Fibroblast of lung (primary cell): ENCODE data around the gene TDP1. TPM values are rescaled to one million over a fixed set of nuclear protein-coding genes. Genes with fewer than 3 reads are reported as not detected.

Source experiments
- DNase-seq, 2 donors: peaks; one replicate each; pipeline versions ENCODE4 v3.0.0 to v3.0.0-alpha.2; 2010; ENCODE audit warnings: low read depth in 2 of 2
- H2AFZ ChIP-seq: 2 replicates; pipeline ENCODE4 v1.5.1; 2012; ENCODE audit warnings: low read length, control low read depth, inconsistent platforms
- H3K27ac ChIP-seq: 2 replicates; pipeline ENCODE4 v1.5.1; 2011; ENCODE audit warnings: low read length, control low read depth; ENCODE audit not compliant: insufficient read depth
- H3K27me3 ChIP-seq: 2 replicates; pipeline ENCODE4 v1.5.1; 2011; ENCODE audit warnings: mild to moderate bottlenecking, low read length; ENCODE audit not compliant: control insufficient read depth, insufficient read depth
- H3K36me3 ChIP-seq: 2 replicates; pipeline ENCODE4 v1.5.1; 2011; ENCODE audit warnings: low read length; ENCODE audit not compliant: control insufficient read depth, insufficient read depth
- H3K4me1 ChIP-seq: 2 replicates; pipeline ENCODE4 v1.5.1; 2011; ENCODE audit warnings: low read length; ENCODE audit not compliant: control insufficient read depth, insufficient read depth; ENCODE audit errors: extremely low read depth
- H3K4me2 ChIP-seq: 2 replicates; pipeline ENCODE4 v1.5.1; 2011; ENCODE audit warnings: low read length, control low read depth; ENCODE audit not compliant: insufficient read depth; ENCODE audit errors: extremely low read depth
- H3K4me3 ChIP-seq, 4 experiments: fragments of 200-600 bp in 1 of 4; sonication (generic) in 1 of 4; replicated peaks in 1 of 4; 2 replicates each; pipeline ENCODE4 v1.5.1; 2011 to 2016; ENCODE audit warnings: low read length in 4 of 4, low read depth in 3 of 4, mild to moderate bottlenecking in 3 of 4, control low read depth in 2 of 4, inconsistent platforms in 1 of 4, mixed read lengths in 1 of 4; ENCODE audit not compliant: insufficient read depth in 1 of 4; ENCODE audit errors: control extremely low read depth in 1 of 4
- H3K79me2 ChIP-seq: 2 replicates; pipeline ENCODE4 v1.5.1; 2012; ENCODE audit warnings: mild to moderate bottlenecking, low read length, inconsistent platforms; ENCODE audit not compliant: control insufficient read depth, insufficient read depth
- H3K9ac ChIP-seq: 2 replicates; pipeline ENCODE4 v1.5.1; 2011; ENCODE audit warnings: mild to moderate bottlenecking, low read length, control low read depth; ENCODE audit not compliant: insufficient read depth
- H3K9me3 ChIP-seq: 2 replicates; pipeline ENCODE4 v1.5.1; 2012; ENCODE audit warnings: low read depth, low read length; ENCODE audit not compliant: control insufficient read depth, insufficient read depth
- H4K20me1 ChIP-seq: 2 replicates; pipeline ENCODE4 v1.5.1; 2011; ENCODE audit warnings: low read length; ENCODE audit not compliant: control insufficient read depth, insufficient read depth; ENCODE audit errors: extremely low read depth
- EZH2 ChIP-seq: IDR thresholded peaks from 2 replicates; pipeline ENCODE4 v1.5.1; 2012; ENCODE audit warnings: low read length, control low read depth, mild to moderate bottlenecking; ENCODE audit errors: missing control alignments
- polyA plus RNA-seq, 2 donors: library from polyadenylated mRNA; depleted of rRNA in 1 of 2; stranded (reverse) in 1 of 2; unstranded in 1 of 2; fragments of >200 nt; gene quantifications; 2 replicates each; pipeline ENCODE4 v1.2.1, GENCODE V29; 2011 to 2012; ENCODE audit warnings: missing spikeins in 1 of 2
- total RNA-seq: library from RNA; depleted of rRNA; stranded (reverse); fragments of >200 nt; gene quantifications from 2 replicates; pipeline ENCODE4 v1.2.1, GENCODE V29; 2014
- TF ChIP-seq, protein P1 (sequence below), 2 donors: IDR thresholded peaks in 1 of 2; conservative IDR thresholded peaks in 1 of 2; 1 replicate in 1 of 2; 2 replicates in 1 of 2; pipeline ENCODE4 v1.5.1; 2011 to 2012; ENCODE audit warnings: low read length in 2 of 2, control low read depth in 1 of 2, inconsistent platforms in 1 of 2, low read depth in 1 of 2, mild to moderate bottlenecking in 1 of 2

Gene TDP1
- total and polyA plus RNA-seq, 2 donors (not counting 1 experiment from before 2014, with no cell fraction given), result 11.7 to 13.7 TPM

DNA sequence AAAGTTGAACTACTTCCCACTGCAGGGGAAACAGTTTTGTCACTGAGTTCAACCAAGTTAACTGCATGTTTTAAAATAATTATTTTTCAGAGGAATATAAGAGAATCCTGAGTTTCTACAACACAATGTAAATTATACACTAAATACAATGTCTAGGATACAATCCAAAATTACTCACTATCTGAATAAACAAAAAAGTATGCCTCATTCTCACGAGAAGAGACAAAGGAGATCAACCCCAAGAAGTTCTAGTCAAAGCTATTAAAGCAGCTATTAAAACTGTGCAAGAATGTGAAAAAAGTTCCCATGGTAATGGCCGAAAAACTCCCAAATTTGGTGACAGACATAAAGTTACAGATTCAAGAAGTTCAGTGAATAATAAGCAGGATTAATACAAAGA lies 97.3 kb downstream of the TDP1 start:
- no peaks in the 10 kb centered on the region for H3K27me3 ChIP-seq
- H2AFZ ChIP-seq, result no peak overlapping the region
- no peak overlapping the region for H3K27ac ChIP-seq
- no peaks in the 10 kb centered on the region for H3K9me3 ChIP-seq
- no peaks in the 10 kb centered on the region for H4K20me1 ChIP-seq
- peak in 1 of 2 donors; percentile 29 for DNase-seq
- H3K36me3 ChIP-seq, result no peaks in the 10 kb centered on the region
- H3K4me2 ChIP-seq, result no peak overlapping the region
- H3K79me2 ChIP-seq, result no peaks in the 10 kb centered on the region
- H3K4me3 ChIP-seq, result no peak overlapping the region
- no peaks in the 10 kb centered on the region for H3K4me1 ChIP-seq
- TF ChIP-seq, protein P1, sequence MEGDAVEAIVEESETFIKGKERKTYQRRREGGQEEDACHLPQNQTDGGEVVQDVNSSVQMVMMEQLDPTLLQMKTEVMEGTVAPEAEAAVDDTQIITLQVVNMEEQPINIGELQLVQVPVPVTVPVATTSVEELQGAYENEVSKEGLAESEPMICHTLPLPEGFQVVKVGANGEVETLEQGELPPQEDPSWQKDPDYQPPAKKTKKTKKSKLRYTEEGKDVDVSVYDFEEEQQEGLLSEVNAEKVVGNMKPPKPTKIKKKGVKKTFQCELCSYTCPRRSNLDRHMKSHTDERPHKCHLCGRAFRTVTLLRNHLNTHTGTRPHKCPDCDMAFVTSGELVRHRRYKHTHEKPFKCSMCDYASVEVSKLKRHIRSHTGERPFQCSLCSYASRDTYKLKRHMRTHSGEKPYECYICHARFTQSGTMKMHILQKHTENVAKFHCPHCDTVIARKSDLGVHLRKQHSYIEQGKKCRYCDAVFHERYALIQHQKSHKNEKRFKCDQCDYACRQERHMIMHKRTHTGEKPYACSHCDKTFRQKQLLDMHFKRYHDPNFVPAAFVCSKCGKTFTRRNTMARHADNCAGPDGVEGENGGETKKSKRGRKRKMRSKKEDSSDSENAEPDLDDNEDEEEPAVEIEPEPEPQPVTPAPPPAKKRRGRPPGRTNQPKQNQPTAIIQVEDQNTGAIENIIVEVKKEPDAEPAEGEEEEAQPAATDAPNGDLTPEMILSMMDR (conservative IDR thresholded peaks at IDR 0.05 in 1 of 2, IDR thresholded peaks at IDR 0.05 in 1 of 2; ENCODE audit: low read depth in 1 of 2, low read length in 2 of 2), result no peak
- TF ChIP-seq EZH2, result no peak
- H3K9ac ChIP-seq, result no peak overlapping the region

DNA sequence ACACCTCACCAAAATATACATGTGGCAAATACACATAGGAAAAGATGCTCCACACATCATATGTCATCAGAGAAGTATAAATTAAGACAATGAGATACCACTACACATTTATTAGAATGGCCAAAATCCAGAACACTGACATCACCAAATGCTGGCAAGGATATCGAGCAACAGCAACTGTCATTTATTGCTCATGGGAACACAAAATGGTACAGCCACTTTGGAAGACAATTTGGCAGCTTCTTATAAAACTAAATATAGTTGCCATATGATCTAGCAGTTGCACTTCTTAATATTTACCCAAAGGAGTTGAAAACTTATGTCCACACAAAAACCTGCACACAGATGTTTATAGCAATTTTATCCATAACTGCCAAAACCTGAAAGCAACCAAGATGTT lies 99.1 kb downstream of the TDP1 start:
- TF ChIP-seq, protein P1 (conservative IDR thresholded peaks at IDR 0.05 in 1 of 2, IDR thresholded peaks at IDR 0.05 in 1 of 2; ENCODE audit: low read depth in 1 of 2, low read length in 2 of 2), result no peak
- no peak for TF ChIP-seq EZH2
- Histone ChIP-seq H3K27me3 (no peaks in the 10 kb centered on the region), H3K4me2 (no peak overlapping the region), H3K4me1 (no peaks in the 10 kb centered on the region), H3K9ac (no peak overlapping the region), H3K79me2 (no peaks in the 10 kb centered on the region), H3K4me3 (no peak overlapping the region), H3K27ac (no peak overlapping the region), H4K20me1 (no peaks in the 10 kb centered on the region), H3K9me3 (no peaks in the 10 kb centered on the region), H3K36me3 (no peaks in the 10 kb centered on the region), H2AFZ (no peak overlapping the region)
- DNase-seq, result no peak

DNA sequence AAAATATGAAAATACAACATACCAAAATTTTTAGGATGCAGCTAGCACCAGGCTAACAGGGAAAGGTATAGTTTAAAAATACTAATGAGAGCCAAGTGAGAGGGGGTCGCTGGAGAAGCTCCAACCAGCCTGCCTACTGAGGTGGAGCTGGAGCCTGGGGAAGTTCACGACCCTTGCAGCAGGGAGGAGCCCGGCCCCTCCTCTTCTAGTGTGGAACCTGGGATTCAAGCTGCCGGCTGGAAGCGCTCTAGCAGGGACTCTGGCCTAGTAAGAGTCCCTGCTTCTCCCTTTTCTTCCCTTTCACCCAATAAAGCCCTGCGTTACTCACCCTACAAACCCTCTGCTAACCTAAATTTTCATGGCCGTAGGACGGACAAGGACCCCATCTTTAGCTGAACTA lies 101.1 kb downstream of the TDP1 start:
- no peak for DNase-seq
- Histone ChIP-seq H3K27ac (no peak overlapping the region), H3K4me3 (no peak overlapping the region), H2AFZ (no peak overlapping the region), H3K4me1 (no peaks in the 10 kb centered on the region), H3K79me2 (no peaks in the 10 kb centered on the region), H3K27me3 (peaks cover 16% of the 10 kb centered on the region), H4K20me1 (no peaks in the 10 kb centered on the region), H3K9ac (no peak overlapping the region), H3K4me2 (no peak overlapping the region), H3K9me3 (no peaks in the 10 kb centered on the region), H3K36me3 (no peaks in the 10 kb centered on the region)
- TF ChIP-seq, protein P1 (conservative IDR thresholded peaks at IDR 0.05 in 1 of 2, IDR thresholded peaks at IDR 0.05 in 1 of 2; ENCODE audit: low read depth in 1 of 2, low read length in 2 of 2), result no peak
- no peak for TF ChIP-seq EZH2
